Astrocyte (in vitro differentiated cells and primary cell): ENCODE measurements around the gene NLRX1. TPM values are rescaled to one million over a fixed set of nuclear protein-coding genes. Genes with fewer than 3 reads are reported as not detected.

Source experiments
- DNase-seq: peaks from one replicate; pipeline ENCODE4 v3.0.0-alpha.2; 2010; ENCODE audit warnings: low read depth
- FAIRE-seq: peaks from 2 replicates; lab custom pipeline; 2011; peaks lifted over from hg19 to GRCh38; lab: Jason Lieb, UNC
- H2AFZ ChIP-seq: 2 replicates; pipeline ENCODE4 v1.6.0; 2012; ENCODE audit warnings: low read depth, low read length, inconsistent platforms
- H3K27ac ChIP-seq: 2 replicates; pipeline ENCODE4 v1.5.1; 2011; ENCODE audit warnings: low read depth, low read length, inconsistent platforms
- H3K27me3 ChIP-seq: 2 replicates; pipeline ENCODE4 v1.6.0; 2011; ENCODE audit warnings: low read length, inconsistent platforms; ENCODE audit not compliant: insufficient read depth
- H3K36me3 ChIP-seq: 2 replicates; pipeline ENCODE4 v1.5.1; 2011; ENCODE audit warnings: low read length, inconsistent platforms; ENCODE audit not compliant: insufficient read depth
- H3K4me1 ChIP-seq: 2 replicates; pipeline ENCODE4 v1.5.1; 2011; ENCODE audit warnings: low read length, inconsistent platforms; ENCODE audit not compliant: insufficient read depth
- H3K4me2 ChIP-seq: 2 replicates; pipeline ENCODE4 v1.6.0; 2012; ENCODE audit warnings: low read length, inconsistent platforms
- H3K4me3 ChIP-seq: 2 replicates; pipeline ENCODE4 v1.5.1; 2011; ENCODE audit warnings: low read depth, mild to moderate bottlenecking, low read length, inconsistent platforms; ENCODE audit not compliant: insufficient read depth
- H3K79me2 ChIP-seq: 2 replicates; pipeline ENCODE4 v1.6.0; 2012; ENCODE audit warnings: mild to moderate bottlenecking, low read length, inconsistent platforms; ENCODE audit not compliant: insufficient read depth
- H3K9ac ChIP-seq: 2 replicates; pipeline ENCODE4 v1.6.0; 2012; ENCODE audit warnings: mild to moderate bottlenecking, low read length, inconsistent platforms
- H3K9me3 ChIP-seq: 2 replicates; pipeline ENCODE4 v1.5.1; 2012; ENCODE audit warnings: low read depth, mild to moderate bottlenecking, low read length, inconsistent platforms; ENCODE audit not compliant: insufficient read depth
- H4K20me1 ChIP-seq: 2 replicates; pipeline ENCODE4 v1.6.0; 2012; ENCODE audit warnings: low read length, inconsistent platforms; ENCODE audit not compliant: insufficient read depth
- H3K27ac Mint-ChIP-seq: one replicate; pipeline ENCODE4 v1.8.0; 2021; ENCODE audit warnings: mild to moderate bottlenecking, mixed read lengths; ENCODE audit not compliant: unreplicated experiment
- H3K27me3 Mint-ChIP-seq: one replicate; pipeline ENCODE4 v1.8.0; 2021; ENCODE audit warnings: low read depth, mixed read lengths; ENCODE audit not compliant: unreplicated experiment
- H3K36me3 Mint-ChIP-seq: one replicate; pipeline ENCODE4 v1.8.0; 2021; ENCODE audit warnings: low read depth, mixed read lengths; ENCODE audit not compliant: unreplicated experiment
- H3K4me1 Mint-ChIP-seq: one replicate; pipeline ENCODE4 v1.8.0; 2021; ENCODE audit warnings: low read depth, mixed read lengths; ENCODE audit not compliant: unreplicated experiment
- H3K4me3 Mint-ChIP-seq: one replicate; pipeline ENCODE4 v1.8.0; 2021; ENCODE audit warnings: mild to moderate bottlenecking, moderate library complexity, mixed read lengths; ENCODE audit not compliant: unreplicated experiment
- H3K9me3 Mint-ChIP-seq: one replicate; pipeline ENCODE4 v1.8.0; 2021; ENCODE audit warnings: mild to moderate bottlenecking, mixed read lengths; ENCODE audit not compliant: unreplicated experiment
- CTCF ChIP-seq: IDR thresholded peaks from 2 replicates; pipeline ENCODE4 v1.5.1; 2011; ENCODE audit warnings: low read depth, mild to moderate bottlenecking, inconsistent platforms, low read length, moderate library complexity; ENCODE audit not compliant: insufficient read depth
- EZH2 ChIP-seq: IDR thresholded peaks from 2 replicates; pipeline ENCODE4 v1.6.1; 2012; ENCODE audit warnings: mild to moderate bottlenecking, low read length, inconsistent platforms; ENCODE audit not compliant: insufficient read depth
- total RNA-seq: library from RNA; stranded (reverse); gene quantifications from 2 replicates; pipeline ENCODE4 v1.2.1, GENCODE V29; 2021

Gene NLRX1
- total RNA-seq, 1 donor from 2014 or later = 6.3 TPM

- H3K27ac Mint-ChIP-seq = no peak overlapping the region
- H2AFZ ChIP-seq = no peak overlapping the region
- H3K27me3 Mint-ChIP-seq = peaks cover 4% of the 10 kb centered on the region
- H3K4me1 ChIP-seq = peaks cover 4% of the 10 kb centered on the region
- no peak overlapping the region for H3K9ac ChIP-seq
- FAIRE-seq (no peak), DNase-seq (no peak)
- H3K4me2 ChIP-seq = no peak overlapping the region
- H3K36me3 Mint-ChIP-seq = no peaks in the 10 kb centered on the region
- H3K4me3 ChIP-seq = no peak overlapping the region
- no peaks in the 10 kb centered on the region for H3K9me3 Mint-ChIP-seq
- no peaks in the 10 kb centered on the region for H3K36me3 ChIP-seq
- H3K27ac ChIP-seq = no peak overlapping the region
- TF ChIP-seq CTCF (no peak), EZH2 (no peak)
- H3K27me3 ChIP-seq = no peaks in the 10 kb centered on the region
- H3K4me1 Mint-ChIP-seq = peaks cover 5% of the 10 kb centered on the region
- peaks cover 28% of the 10 kb centered on the region for H3K79me2 ChIP-seq
- no peak overlapping the region for H3K4me3 Mint-ChIP-seq
- no peaks in the 10 kb centered on the region for H3K9me3 ChIP-seq
- H4K20me1 ChIP-seq = peaks cover 23% of the 10 kb centered on the region
Measured at GRCh38 chr11:119204066-119204465, 35.5 kb downstream of the NLRX1 start.

DNA sequence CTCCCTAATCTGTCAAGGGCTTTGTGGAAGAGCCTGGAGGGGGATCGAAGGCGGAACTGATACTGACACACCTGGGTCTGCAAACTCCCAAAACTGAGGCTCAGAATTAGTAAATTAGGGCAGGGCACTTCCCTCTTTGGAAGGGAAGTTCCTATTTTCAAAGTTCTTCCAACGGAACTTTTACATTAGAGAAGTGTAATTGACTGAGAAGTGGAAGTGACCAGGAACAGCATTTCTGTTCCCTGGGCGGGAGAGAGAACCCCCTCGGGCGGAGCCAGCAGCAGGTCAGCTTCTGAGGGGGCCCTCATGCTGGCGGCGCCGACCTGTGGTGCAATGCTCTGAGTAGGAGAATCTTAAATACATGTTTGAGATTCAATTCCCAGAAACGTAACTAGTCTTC, 36.6 kb downstream of the NLRX1 start:
- peaks cover 34% of the 10 kb centered on the region for H4K20me1 ChIP-seq
- no peaks in the 10 kb centered on the region for H3K27me3 ChIP-seq
- no peaks in the 10 kb centered on the region for H3K36me3 ChIP-seq
- DNase-seq (no peak), FAIRE-seq (no peak)
- H3K4me2 ChIP-seq = peak overlapping the region; percentile 86
- H3K36me3 Mint-ChIP-seq = no peaks in the 10 kb centered on the region
- TF ChIP-seq CTCF = no peak
- TF ChIP-seq EZH2 = no peak
- peak overlapping the region; percentile 84 for H3K4me3 Mint-ChIP-seq
- H3K79me2 ChIP-seq = peaks cover 38% of the 10 kb centered on the region
- peaks cover 10% of the 10 kb centered on the region for H3K4me1 Mint-ChIP-seq
- peak overlapping the region; percentile 87 for H2AFZ ChIP-seq
- peaks cover 2% of the 10 kb centered on the region for H3K27me3 Mint-ChIP-seq
- H3K27ac Mint-ChIP-seq = no peak overlapping the region
- H3K4me1 ChIP-seq = peaks cover 4% of the 10 kb centered on the region
- H3K9ac ChIP-seq = no peak overlapping the region
- no peak overlapping the region for H3K4me3 ChIP-seq
- no peaks in the 10 kb centered on the region for H3K9me3 ChIP-seq
- H3K9me3 Mint-ChIP-seq = no peaks in the 10 kb centered on the region
- H3K27ac ChIP-seq = no peak overlapping the region
